K562 (cell line): ENCODE measurements around the gene ANO10. TPM values are rescaled to one million over a fixed set of nuclear protein-coding genes. Genes with fewer than 3 reads are reported as not detected.

Experiments used
- ATAC-seq: fragments of 200-7000 bp; cut with Tn5 transposase; 3 replicates; pipeline ENCODE4 v1.9.1; 2020; ENCODE audit warnings: moderate library complexity
- BruUV-seq: library from RNA; stranded (reverse); fragments of 400-500 nt; replicated peaks from 2 replicates; lab custom pipeline; 2021; lab: Mats Ljungman, UMichigan
- CTCF ChIA-PET: fragments of 300-600 bp; formaldehyde crosslinking; extraction: SDS; loops from one replicate; lab custom pipeline; 2021; ENCODE audit warnings: low intra/inter-chr PET ratio; lab: Yijun Ruan, JAX
- POLR2A ChIA-PET: fragments of 300-600, 350-650 bp; sonication (Branson Sonifier 250); formaldehyde crosslinking; extraction: SDS; loops from one replicate; lab custom pipeline; 2021; ENCODE audit warnings: antibody characterized with exemption, inconsistent platforms; lab: Yijun Ruan, JAX
- DNase-seq, 4 experiments: peaks; one replicate each; pipeline versions ENCODE4 v3.0.0 to v3.0.0-alpha.2; 2011 to 2018; ENCODE audit warnings: low spot score in 3 of 4, mixed read lengths in 3 of 4; ENCODE audit errors: extremely low read depth in 1 of 4
- FAIRE-seq: peaks from 2 replicates; lab custom pipeline; 2011; peaks lifted over from hg19 to GRCh38; lab: Jason Lieb, UNC
- H2AFZ ChIP-seq: 2 replicates; pipeline ENCODE4 v1.6.0; 2011; ENCODE audit warnings: low read depth, low read length, control low read depth, inconsistent platforms
- H3K27ac ChIP-seq: fragments of 200-600 bp; 3 replicates; pipeline ENCODE4 v1.8.0; 2011; ENCODE audit warnings: low read depth, mild to moderate bottlenecking, control low read depth, inconsistent platforms, low read length, moderate library complexity, mixed read lengths; ENCODE audit errors: extremely low read depth
- H3K27me3 ChIP-seq, 2 experiments: fragments of 300-600 bp in 1 of 2; 2 replicates in 1 of 2; 3 replicates in 1 of 2; pipeline versions ENCODE4 v1.6.0 to v1.8.0; 2011; ENCODE audit warnings: inconsistent platforms in 2 of 2, low read length in 2 of 2, mild to moderate bottlenecking in 1 of 2, mixed read lengths in 1 of 2, moderate library complexity in 1 of 2; ENCODE audit not compliant: control insufficient read depth in 2 of 2, insufficient read depth in 2 of 2
- H3K36me3 ChIP-seq: fragments of 300-600 bp; 3 replicates; pipeline ENCODE4 v1.8.0; 2011; ENCODE audit warnings: mild to moderate bottlenecking, low read length, inconsistent platforms; ENCODE audit not compliant: control insufficient read depth, insufficient read depth
- H3K4me1 ChIP-seq, 2 experiments: fragments of 200-600 bp in 1 of 2; replicated peaks in 1 of 2; 2 replicates in 1 of 2; 3 replicates in 1 of 2; pipeline versions ENCODE4 v1.5.1 to v1.8.0; 2011; ENCODE audit warnings: inconsistent platforms in 2 of 2, low read length in 2 of 2, mild to moderate bottlenecking in 1 of 2, mixed read lengths in 1 of 2, moderate library complexity in 1 of 2; ENCODE audit not compliant: control insufficient read depth in 2 of 2, insufficient read depth in 2 of 2
- H3K4me2 ChIP-seq: 2 replicates; pipeline ENCODE4 v1.6.1; 2011; ENCODE audit warnings: low read length, control low read depth, inconsistent platforms, mixed read lengths; ENCODE audit not compliant: insufficient read depth
- H3K4me3 ChIP-seq: fragments of 200-600 bp; sonication (generic), shearing (Covaris generic); 2 replicates; pipeline ENCODE4 v1.5.1; 2016; ENCODE audit warnings: control low read depth, inconsistent platforms
- H3K79me2 ChIP-seq: fragments of 200-600 bp; 3 replicates; pipeline ENCODE4 v1.8.0; 2011; ENCODE audit warnings: low read length, inconsistent platforms; ENCODE audit not compliant: control insufficient read depth, insufficient read depth
- H3K9ac ChIP-seq, 2 experiments: 2 replicates each; pipeline versions ENCODE4 v1.6.0 to v1.6.1; 2011; ENCODE audit warnings: low read depth in 2 of 2, low read length in 2 of 2, control low read depth in 1 of 2, inconsistent platforms in 1 of 2, mild to moderate bottlenecking in 1 of 2, mixed read lengths in 1 of 2; ENCODE audit not compliant: insufficient read depth in 1 of 2
- H3K9me1 ChIP-seq: one replicate; pipeline ENCODE4 v1.6.0; 2011; ENCODE audit warnings: inconsistent platforms, mild to moderate bottlenecking, low read length, moderate library complexity; ENCODE audit not compliant: control insufficient read depth, insufficient read depth
- H3K9me3 ChIP-seq: replicated peaks from 2 replicates; pipeline ENCODE4 v1.5.1; 2011; ENCODE audit warnings: low read depth, low read length, inconsistent platforms; ENCODE audit not compliant: control insufficient read depth, insufficient read depth
- H4K20me1 ChIP-seq: replicated peaks from 2 replicates; pipeline ENCODE4 v1.6.1; 2011; ENCODE audit warnings: low read length, inconsistent platforms, mixed read lengths; ENCODE audit not compliant: control insufficient read depth, insufficient read depth
- CCNT2 ChIP-seq: IDR thresholded peaks from 2 replicates; pipeline ENCODE4 v1.6.1; 2011; ENCODE audit warnings: borderline replicate concordance, low read depth, mild to moderate bottlenecking, moderate library complexity, mixed read lengths, low read length; ENCODE audit not compliant: insufficient read length; ENCODE audit errors: extremely low read depth
- FUS ChIP-seq: fragments of 200-400 bp; formaldehyde crosslinking; optimal IDR thresholded peaks from 2 replicates; pipeline ENCODE3; 2017; ENCODE audit warnings: low read depth, low read length
- GABPB1 ChIP-seq: sonication (generic); formaldehyde crosslinking; IDR thresholded peaks from 2 replicates; pipeline ENCODE4 v1.8.0; 2022; ENCODE audit warnings: mild to moderate bottlenecking, missing genetic modification reagents
- GABPB2 ChIP-seq: fragments of 250-450 bp; sonication (Bioruptor Pico); conservative IDR thresholded peaks from 2 replicates; pipeline ENCODE4 v1.5.1; 2021; ENCODE audit warnings: mild to moderate bottlenecking
- PHTF2 ChIP-seq: fragments of 250-450 bp; sonication (Bioruptor Pico); IDR thresholded peaks from 2 replicates; pipeline ENCODE4 v1.5.0; 2021; ENCODE audit warnings: mild to moderate bottlenecking
- POLR2AphosphoS2 ChIP-seq: IDR thresholded peaks from 2 replicates; pipeline ENCODE4 v1.6.1; 2012; ENCODE audit warnings: low read length, improper control_type of control experiment
- POLR2H ChIP-seq: IDR thresholded peaks from 2 replicates; pipeline ENCODE4 v1.6.1; 2016; ENCODE audit warnings: missing genetic modification characterization, low read depth, mild to moderate bottlenecking, control low read depth, missing compliant biosample characterization, moderate library complexity
- SIN3B ChIP-seq: fragments of 450-650 bp; IDR thresholded peaks from 2 replicates; pipeline ENCODE4 v1.6.1; 2017; ENCODE audit warnings: low read depth, mild to moderate bottlenecking, moderate library complexity
- SMARCB1 ChIP-seq: IDR thresholded peaks from 2 replicates; pipeline ENCODE4 v1.6.1; 2011; ENCODE audit warnings: improper control_type of control experiment, low read depth; ENCODE audit not compliant: insufficient read length
- TBL1XR1 ChIP-seq, 2 experiments: IDR thresholded peaks; 2 replicates each; pipeline ENCODE4 v1.6.1; 2012; ENCODE audit warnings: improper control_type of control experiment in 2 of 2, low read length in 2 of 2, mild to moderate bottlenecking in 1 of 2
- WGBS: fragments of 100-300 bp; shearing (Covaris generic); methylation state at CpG from one replicate; pipeline ENCODE4 v1.1.6; 2016; ENCODE audit warnings: low coverage, mixed read lengths; ENCODE audit not compliant: insufficient coverage; ENCODE audit errors: missing lambda C conversion rate; 5-methylcytosine and 5-hydroxymethylcytosine counted together
- in situ Hi-C: fragments of 300-500 bp; cut with MboI; formaldehyde crosslinking; loops from 4 replicates; pipeline ENCODE4 v1.15.0; 2018; ENCODE audit warnings: inconsistent platforms, mixed read lengths
- intact Hi-C: fragments of 100-400 bp; cut with micrococcal nuclease; formaldehyde crosslinking; loops from 2 replicates; pipeline ENCODE4 v1.14.2; 2022
- polyA plus RNA-seq, 8 experiments: library from polyadenylated mRNA; depleted of rRNA in 4 of 8; stranded (reverse) in 5 of 8; unstranded in 3 of 8; fragments of >200 nt; fragmentation: Nextera tagmentation in 2 of 8; fragmentation: Illumina TruSeq in 1 of 8; extraction: Ambion mirVana in 2 of 8; extraction: Trizol in 1 of 8; gene quantifications; 2 replicates each; pipeline versions ENCODE4 v1.2.1 to v1.2.3, GENCODE V29; 2011 to 2014; ENCODE audit warnings: inconsistent platforms in 1 of 8, missing spikeins in 1 of 8
- total RNA-seq, 7 experiments: library from RNA; depleted of rRNA in 6 of 7; stranded (reverse); fragments of >200 nt in 6 of 7; fragmentation: Illumina TruSeq in 2 of 7; extraction: Trizol in 2 of 7; gene quantifications; 2 replicates each; pipeline versions ENCODE4 v1.2.1 to v1.2.3, GENCODE V29; 2011 to 2021; ENCODE audit warnings: low replicate concordance in 1 of 7
- TF ChIP-seq, protein P1 (sequence below): fragments of 250-450 bp; sonication (Bioruptor Pico); IDR thresholded peaks from 2 replicates; pipeline ENCODE4 v1.9.0; 2021; ENCODE audit warnings: mild to moderate bottlenecking

The ANO10 gene
- total and polyA plus RNA-seq, 9 of the 15 experiments (the other 6 are each of a cell fraction or from before 2014, with no cell fraction given), result 6.4 to 46.0 (median 32.3) TPM

DNA sequence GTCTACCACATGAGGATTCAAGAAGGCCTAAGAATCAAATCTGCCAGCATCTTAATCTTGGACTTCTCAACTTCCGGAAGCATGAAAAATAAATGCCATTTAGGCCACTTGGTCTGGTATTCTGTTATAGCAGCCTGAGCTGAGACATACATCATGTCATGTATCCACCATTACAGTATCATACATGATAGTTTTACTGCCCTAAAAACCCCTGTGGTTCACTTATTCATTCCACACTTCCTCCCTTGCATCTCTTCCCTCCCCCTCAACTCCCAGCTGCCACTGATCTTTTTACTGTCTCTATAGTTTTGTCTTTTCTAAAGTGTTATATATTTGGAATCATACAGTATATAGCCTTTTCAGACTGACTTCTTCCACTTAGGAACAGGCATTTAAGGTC is 173.7 kb downstream of the ANO10 start:
- H3K9ac ChIP-seq, result no peak overlapping the region
- WGBS, result 88% methylated on average over 1 of the region's 1 CpG
- no peaks in the 10 kb centered on the region for H3K9me1 ChIP-seq
- ATAC-seq, result no peak
- no peak overlapping the region for H3K4me3 ChIP-seq
- intact Hi-C loops, result no loop called here
- TF ChIP-seq SIN3B, result no peak
- TF ChIP-seq CCNT2, result no peak
- no peak for TF ChIP-seq PHTF2 (CRISPR knock-in tag)
- no peak for TF ChIP-seq FUS
- no peak for TF ChIP-seq GABPB2 (CRISPR knock-in tag)
- no peak for TF ChIP-seq POLR2AphosphoS2
- no peak for TF ChIP-seq TBL1XR1 (IDR thresholded peaks at IDR 0.05; ENCODE audit: low read length in 2 of 2)
- TF ChIP-seq, protein P1, sequence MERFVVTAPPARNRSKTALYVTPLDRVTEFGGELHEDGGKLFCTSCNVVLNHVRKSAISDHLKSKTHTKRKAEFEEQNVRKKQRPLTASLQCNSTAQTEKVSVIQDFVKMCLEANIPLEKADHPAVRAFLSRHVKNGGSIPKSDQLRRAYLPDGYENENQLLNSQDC, result no peak
- no peak for TF ChIP-seq GABPB1 (CRISPR knock-in tag)
- no peak for TF ChIP-seq SMARCB1
- no peak for TF ChIP-seq POLR2H (tag)
- no peaks in the 10 kb centered on the region for H3K9me3 ChIP-seq
- H3K4me1 ChIP-seq, result peaks cover 0 to 11% of the 10 kb centered on the region in 2 experiments; a peak in 2 of 5 replicates
- no peaks in the 10 kb centered on the region for H4K20me1 ChIP-seq
- H3K4me2 ChIP-seq, result no peak overlapping the region
- no peaks in the 10 kb centered on the region; the same call in 2 of the 3 replicates for H3K36me3 ChIP-seq
- no TSS peak for BruUV-seq
- no peak overlapping the region for H2AFZ ChIP-seq
- in situ Hi-C loops, result no loop called here
- H3K27ac ChIP-seq, result no peak overlapping the region
- no peaks in the 10 kb centered on the region for H3K79me2 ChIP-seq
- ChIA-PET CTCF (no interaction called here), POLR2A (interaction anchor here (0.7 kb wide), 1 partner anchor 10 kb away, joined by 3 read pairs; no protein-coding TSS in a partner anchor)
- no peaks in the 10 kb centered on the region for H3K27me3 ChIP-seq
- DNase-seq, result no peak
- no peak for FAIRE-seq
